Measurements from ENCODE around the gene SYT12. TPM values are rescaled to one million over a fixed set of nuclear protein-coding genes. Genes with fewer than 3 reads are reported as not detected.

SYT12 gene, protein sequence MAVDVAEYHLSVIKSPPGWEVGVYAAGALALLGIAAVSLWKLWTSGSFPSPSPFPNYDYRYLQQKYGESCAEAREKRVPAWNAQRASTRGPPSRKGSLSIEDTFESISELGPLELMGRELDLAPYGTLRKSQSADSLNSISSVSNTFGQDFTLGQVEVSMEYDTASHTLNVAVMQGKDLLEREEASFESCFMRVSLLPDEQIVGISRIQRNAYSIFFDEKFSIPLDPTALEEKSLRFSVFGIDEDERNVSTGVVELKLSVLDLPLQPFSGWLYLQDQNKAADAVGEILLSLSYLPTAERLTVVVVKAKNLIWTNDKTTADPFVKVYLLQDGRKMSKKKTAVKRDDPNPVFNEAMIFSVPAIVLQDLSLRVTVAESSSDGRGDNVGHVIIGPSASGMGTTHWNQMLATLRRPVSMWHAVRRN
- total RNA-seq = 0.08 and 3.4 TPM in 2 replicates

DNA sequence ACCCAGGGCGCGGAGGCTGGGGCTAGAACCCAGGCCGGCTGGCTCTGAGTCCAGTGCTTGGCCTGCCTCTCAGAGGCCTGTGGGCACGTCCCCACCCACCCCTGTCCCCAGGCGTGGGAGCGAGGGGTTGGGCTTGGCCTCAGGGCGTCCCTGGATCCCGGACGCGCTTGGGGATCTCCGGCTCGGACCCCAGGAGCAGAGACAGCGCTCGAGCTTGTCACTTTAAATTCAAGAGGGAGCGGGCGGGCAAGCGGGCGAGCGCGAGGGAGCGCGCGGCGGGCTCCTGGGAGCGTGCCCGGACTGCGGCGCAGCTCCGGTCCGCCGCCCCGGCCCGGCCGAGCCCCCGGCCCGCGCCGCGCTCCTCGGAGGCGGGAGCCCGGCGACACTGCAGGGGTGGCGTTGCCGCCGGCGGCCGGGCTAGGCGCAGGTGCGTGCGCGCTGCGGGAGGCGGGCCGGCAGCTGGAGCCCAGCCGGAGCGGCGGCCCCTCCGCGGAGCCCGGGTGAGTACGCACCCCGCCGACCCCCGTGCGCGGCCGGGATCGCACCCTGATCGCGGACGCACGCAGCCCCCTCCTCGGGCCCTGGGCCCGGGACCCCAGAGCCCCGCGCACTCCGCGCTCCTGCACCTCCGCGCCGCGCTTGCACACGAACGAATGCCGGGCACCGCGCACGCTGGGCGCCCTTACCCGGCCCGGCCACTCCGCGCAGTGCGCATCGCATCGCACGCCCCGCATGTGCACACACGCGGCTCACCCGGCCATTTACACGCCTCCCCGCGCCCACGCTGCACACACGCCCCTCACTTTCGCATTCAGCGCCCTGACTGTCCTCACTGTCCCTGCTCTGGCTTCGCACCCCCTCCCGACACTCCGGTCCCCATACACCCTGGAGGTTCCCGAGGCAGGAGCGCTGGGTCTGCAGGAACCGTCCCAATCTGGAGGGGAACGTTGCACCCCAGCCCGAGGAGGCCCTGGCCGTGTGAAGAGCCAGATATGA is at the start of gene SYT12:
TSS of gene SYT12 (plus strand) at position 174 of the 996 bp plus-strand sequence. CDS start 7,011 bp downstream, outside the sequence.

DNA sequence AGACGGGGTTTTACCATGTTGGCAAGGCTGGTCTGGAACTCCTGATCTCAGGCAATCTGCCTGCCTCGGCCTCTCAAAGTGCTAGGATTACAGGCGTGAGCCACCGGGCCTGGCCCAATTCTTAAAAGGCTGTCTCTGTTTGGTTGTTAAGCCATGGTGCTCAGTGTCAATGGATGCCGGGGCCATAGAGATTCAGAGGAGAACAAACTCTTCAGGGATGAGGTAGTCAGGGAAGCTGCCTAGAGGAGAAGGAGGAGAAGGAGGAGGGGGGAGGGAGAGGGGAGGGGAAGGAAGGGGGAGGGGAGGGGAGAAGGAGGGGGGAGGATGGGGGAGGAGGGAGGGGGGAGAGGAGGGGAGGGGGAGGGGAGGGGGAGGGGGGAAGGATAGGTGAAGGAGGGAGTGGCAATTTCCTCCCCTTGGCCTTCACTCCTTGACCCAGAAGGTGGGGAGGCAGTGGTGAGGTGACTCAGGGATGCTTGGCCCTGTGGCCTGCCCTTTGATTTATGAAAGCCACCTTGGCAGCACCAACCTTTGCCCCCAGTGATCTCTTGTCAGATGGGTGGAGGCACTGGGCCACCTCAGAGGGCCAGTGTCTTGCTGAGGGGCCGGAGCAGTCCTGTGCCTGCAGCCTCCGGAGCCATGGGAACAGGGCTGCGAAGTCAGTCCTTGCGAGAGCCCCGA is 48.1 kb upstream of the SYT12 start, which contains the start of gene C11orf86:
TSS of gene C11orf86 (plus strand) at position 581 of the 681 bp plus-strand sequence. CDS start at position 640, 59 bp downstream.

DNA sequence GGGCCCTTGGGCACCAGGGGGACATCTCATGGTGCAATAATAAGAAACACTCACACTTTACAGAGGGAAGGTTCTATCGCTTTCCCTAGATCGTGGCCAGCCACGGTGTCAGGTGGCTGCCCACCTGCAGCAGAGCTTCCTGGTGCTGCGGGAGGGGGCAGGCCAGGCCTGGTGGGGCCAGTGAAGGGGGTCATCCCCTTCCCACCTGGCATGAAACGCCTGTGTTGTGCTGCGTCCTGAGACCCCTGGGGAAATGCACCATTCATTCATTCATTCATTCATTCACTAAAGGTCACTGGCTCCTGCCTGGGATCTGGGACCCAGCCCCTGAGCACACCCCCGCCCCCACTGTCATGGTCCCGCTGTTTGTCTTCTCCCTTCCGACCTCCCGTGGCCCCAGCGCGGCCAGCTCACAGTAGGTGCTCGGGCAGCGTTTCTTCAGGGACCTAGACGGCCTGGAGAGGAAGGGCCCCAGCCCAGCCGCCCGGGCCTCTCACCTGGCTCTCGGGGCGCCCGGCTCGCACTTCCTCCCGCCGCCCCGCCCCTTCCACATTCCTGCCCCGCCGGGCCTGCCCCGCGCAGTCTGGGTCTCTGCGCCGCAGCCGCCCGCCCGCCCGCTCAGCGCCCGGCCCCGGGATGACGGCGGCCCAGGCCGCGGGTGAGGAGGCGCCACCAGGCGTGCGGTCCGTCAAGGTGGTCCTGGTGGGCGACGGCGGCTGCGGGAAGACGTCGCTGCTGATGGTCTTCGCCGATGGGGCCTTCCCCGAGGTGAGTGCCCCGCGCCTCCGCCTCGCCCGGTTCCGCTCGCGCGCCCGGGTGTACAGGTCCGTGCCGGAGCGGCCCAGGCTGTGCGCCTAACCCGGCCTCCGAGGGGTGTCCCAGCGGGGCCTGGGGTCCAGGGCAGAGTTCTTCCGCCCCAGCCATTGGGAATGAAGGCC is 33.6 kb downstream of the SYT12 start, which contains the start of gene RHOD:
TSS of gene RHOD (plus strand) at position 581 of the 938 bp plus-strand sequence. CDS start at position 637, 56 bp downstream.

Other genes with a start within 250 kb of the SYT12 start
- gene RCE1, start 179.7 kb upstream of the SYT12 start, total RNA-seq = 17.3 and 27.0 TPM in 2 replicates
- 32.2 and 33.5 TPM in 2 replicates for gene LRFN4, start 166.1 kb upstream of the SYT12 start, total RNA-seq
- gene PC, start 64.8 kb upstream of the SYT12 start, total RNA-seq = 51.1 and 92.1 TPM in 2 replicates
- gene C11orf86, start 47.8 kb upstream of the SYT12 start, total RNA-seq = 0.40 TPM in 1 of 2 replicates, not detected in the other
- gene RHOD, start 33.7 kb downstream of the SYT12 start, total RNA-seq = 3.4 and 19.4 TPM in 2 replicates
- gene KDM2A, start 96.1 kb downstream of the SYT12 start, total RNA-seq = 26.0 and 35.9 TPM in 2 replicates
- gene GRK2, start 243.3 kb downstream of the SYT12 start, total RNA-seq = 38.7 and 39.6 TPM in 2 replicates